ENCODE results near the gene PHACTR3.
"Not testable (repeated sequence)": the region's sequence is repeated elsewhere in the genome, so short reads cannot be mapped to it uniquely, and the experiment has no call there.

PHACTR3 gene

GRCh38 chr20:59603781-59604541 is at the start of gene PHACTR3:
Gene PHACTR3, plus strand, starts transcription at chr20:59604540. Its CDS starts 475 bp downstream, at chr20:59605015.
- no peak for DNase-seq (ENCODE audit: low read depth in 2 of 2)

- DNase-seq (ENCODE audit: low read depth in 2 of 2): not testable (repeated sequence)
Observed at GRCh38 chr20:59557733-59558529, 46.4 kb upstream of the PHACTR3 start.

- DNase-seq (ENCODE audit: low read depth in 2 of 2): no peak
Observed at GRCh38 chr20:59559024-59559817, 45.1 kb upstream of the PHACTR3 start.

- no peak for DNase-seq (ENCODE audit: low read depth in 2 of 2)
Observed at GRCh38 chr20:59559863-59560262, 44.5 kb upstream of the PHACTR3 start.

- no peak for DNase-seq (ENCODE audit: low read depth in 2 of 2)
Observed at GRCh38 chr20:59560588-59561227, 43.6 kb upstream of the PHACTR3 start.

GRCh38 chr20:59561228-59561605 is 43.1 kb upstream of the PHACTR3 start:
- no peak for DNase-seq (ENCODE audit: low read depth in 2 of 2)

- no peak for DNase-seq (ENCODE audit: low read depth in 2 of 2)
Observed at GRCh38 chr20:59561614-59562277, 42.6 kb upstream of the PHACTR3 start.

GRCh38 chr20:59564171-59564570 is 40.2 kb upstream of the PHACTR3 start:
- DNase-seq (ENCODE audit: low read depth in 2 of 2): no peak

- no peak for DNase-seq (ENCODE audit: low read depth in 2 of 2)
Observed at GRCh38 chr20:59564943-59565342, 39.4 kb upstream of the PHACTR3 start.

GRCh38 chr20:59565768-59566461 is 38.4 kb upstream of the PHACTR3 start:
- no peak for DNase-seq (ENCODE audit: low read depth in 2 of 2)

GRCh38 chr20:59566631-59567524 is 37.5 kb upstream of the PHACTR3 start:
- DNase-seq (ENCODE audit: low read depth in 2 of 2): no peak

- DNase-seq (ENCODE audit: low read depth in 2 of 2): no peak
Observed at GRCh38 chr20:59567585-59568508, 36.5 kb upstream of the PHACTR3 start.

- no peak for DNase-seq (ENCODE audit: low read depth in 2 of 2)
Observed at GRCh38 chr20:59568509-59569024, 35.8 kb upstream of the PHACTR3 start.

GRCh38 chr20:59569305-59569704 is 35.0 kb upstream of the PHACTR3 start:
- DNase-seq (ENCODE audit: low read depth in 2 of 2): no peak

GRCh38 chr20:59571151-59571550 is 33.2 kb upstream of the PHACTR3 start:
- no peak for DNase-seq (ENCODE audit: low read depth in 2 of 2)

- DNase-seq (ENCODE audit: low read depth in 2 of 2): peak; percentile 4 to 29
Observed at GRCh38 chr20:59571551-59572314, 32.6 kb upstream of the PHACTR3 start.

- DNase-seq (ENCODE audit: low read depth in 2 of 2): no peak
Observed at GRCh38 chr20:59572515-59572914, 31.8 kb upstream of the PHACTR3 start.

Data from stimulated activated CD8-positive, alpha-beta memory T cell treated with anti-CD3 and anti-CD28 coated beads, Interleukin-2, amount 100 ng/mL, for 1 hour (primary cell).